Suprapubic skin (tissue), 3 donors: ENCODE measurements around the gene TSC22D4.
"Not testable (repeated sequence)": the region's sequence is repeated elsewhere in the genome, so short reads cannot be mapped to it uniquely, and the experiment has no call there.

Source experiments
- CTCF ChIP-seq, 2 donors: fragments of 200-600 bp in 1 of 2; fragments of 450-650 bp in 1 of 2; sonication (generic) in 1 of 2; IDR thresholded peaks; one replicate each; pipeline ENCODE4 v1.5.1; 2016 to 2019; ENCODE audit warnings: antibody characterized with exemption in 2 of 2, mild to moderate bottlenecking in 1 of 2, moderate library complexity in 1 of 2
- POLR2A ChIP-seq, 2 donors: fragments of 450-650 bp; IDR thresholded peaks; one replicate each; pipeline ENCODE4 v1.6.1; 2017; ENCODE audit warnings: antibody characterized with exemption in 2 of 2, mild to moderate bottlenecking in 2 of 2, moderate library complexity in 2 of 2

GRCh38 chr7:100521909-100522593, 43.0 kb upstream of the TSC22D4 start:
- TF ChIP-seq CTCF, POLR2A (IDR thresholded peaks at IDR 0.05): not testable (repeated sequence)
